Astrocyte (in vitro differentiated cells and primary cell): ENCODE measurements around the gene LMOD3.

Experiments used
- CTCF ChIP-seq: IDR thresholded peaks from 2 replicates; pipeline ENCODE4 v1.5.1; 2011; ENCODE audit warnings: low read depth, mild to moderate bottlenecking, inconsistent platforms, low read length, moderate library complexity; ENCODE audit not compliant: insufficient read depth
- EZH2 ChIP-seq: IDR thresholded peaks from 2 replicates; pipeline ENCODE4 v1.6.1; 2012; ENCODE audit warnings: mild to moderate bottlenecking, low read length, inconsistent platforms; ENCODE audit not compliant: insufficient read depth

GRCh38 chr3:69090021-69090420 lies 32.4 kb downstream of the LMOD3 start:
- no peak for TF ChIP-seq CTCF
- no peak for TF ChIP-seq EZH2
